ENCODE measurements around the gene NHERF1.

DNA sequence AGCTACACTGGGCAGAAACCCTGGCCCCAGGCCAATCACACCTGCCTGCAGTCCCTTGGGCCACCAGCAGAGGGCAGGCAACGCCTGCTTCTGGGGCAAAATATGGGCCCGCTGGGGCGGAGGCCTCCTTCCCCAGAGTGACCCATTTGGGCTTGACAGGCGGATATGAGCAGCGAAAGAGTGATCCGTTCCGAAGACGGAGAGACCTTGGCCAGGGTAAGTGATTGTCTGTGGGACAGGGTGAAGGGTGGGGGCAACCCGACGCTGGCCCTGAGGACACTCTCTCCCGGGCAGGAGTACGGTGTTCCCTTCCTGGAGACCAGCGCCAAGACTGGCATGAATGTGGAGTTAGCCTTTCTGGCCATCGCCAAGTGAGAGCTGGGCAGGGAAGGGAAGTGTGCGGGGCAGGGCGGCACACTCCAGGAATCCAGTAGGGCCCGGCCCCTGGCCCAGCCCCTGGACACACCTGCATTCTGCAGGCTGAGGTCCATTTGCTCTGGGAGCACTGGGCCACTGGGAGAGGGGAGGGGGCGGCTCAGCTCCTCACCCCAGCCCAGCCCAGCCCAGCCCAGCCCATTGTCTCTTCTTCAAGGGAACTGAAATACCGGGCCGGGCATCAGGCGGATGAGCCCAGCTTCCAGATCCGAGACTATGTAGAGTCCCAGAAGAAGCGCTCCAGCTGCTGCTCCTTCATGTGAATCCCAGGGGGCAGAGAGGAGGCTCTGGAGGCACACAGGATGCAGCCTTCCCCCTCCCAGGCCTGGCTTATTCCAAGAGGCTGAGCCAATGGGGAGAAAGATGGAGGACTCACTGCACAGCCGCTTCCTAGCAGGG lies 3.5 kb upstream of the NHERF1 start:
- TF ChIP-seq, protein P1, sequence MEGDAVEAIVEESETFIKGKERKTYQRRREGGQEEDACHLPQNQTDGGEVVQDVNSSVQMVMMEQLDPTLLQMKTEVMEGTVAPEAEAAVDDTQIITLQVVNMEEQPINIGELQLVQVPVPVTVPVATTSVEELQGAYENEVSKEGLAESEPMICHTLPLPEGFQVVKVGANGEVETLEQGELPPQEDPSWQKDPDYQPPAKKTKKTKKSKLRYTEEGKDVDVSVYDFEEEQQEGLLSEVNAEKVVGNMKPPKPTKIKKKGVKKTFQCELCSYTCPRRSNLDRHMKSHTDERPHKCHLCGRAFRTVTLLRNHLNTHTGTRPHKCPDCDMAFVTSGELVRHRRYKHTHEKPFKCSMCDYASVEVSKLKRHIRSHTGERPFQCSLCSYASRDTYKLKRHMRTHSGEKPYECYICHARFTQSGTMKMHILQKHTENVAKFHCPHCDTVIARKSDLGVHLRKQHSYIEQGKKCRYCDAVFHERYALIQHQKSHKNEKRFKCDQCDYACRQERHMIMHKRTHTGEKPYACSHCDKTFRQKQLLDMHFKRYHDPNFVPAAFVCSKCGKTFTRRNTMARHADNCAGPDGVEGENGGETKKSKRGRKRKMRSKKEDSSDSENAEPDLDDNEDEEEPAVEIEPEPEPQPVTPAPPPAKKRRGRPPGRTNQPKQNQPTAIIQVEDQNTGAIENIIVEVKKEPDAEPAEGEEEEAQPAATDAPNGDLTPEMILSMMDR (IDR thresholded peaks at IDR 0.05; ENCODE audit: insufficient read depth, low read length, poor library complexity, severe bottlenecking): peak; percentile 97
- no peak for TF ChIP-seq EZH2phosphoT487 (conservative IDR thresholded peaks at IDR 0.05; ENCODE audit: low read length)
